Measurements from ENCODE around the gene BACH1. TPM values are rescaled to one million over a fixed set of nuclear protein-coding genes. Genes with fewer than 3 reads are reported as not detected.

The BACH1 gene
- total RNA-seq, 1 donor from 2014 or later, result 126 TPM

GRCh38 chr21:29371464-29371863 lies 72.7 kb downstream of the BACH1 start:
- Histone ChIP-seq H3K27ac (ENCODE audit: low read depth, low read length) (no peak overlapping the region), H3K4me1 (ENCODE audit: control insufficient read depth in 3 of 3, insufficient read depth in 3 of 3, low read length in 3 of 3) (peaks cover 0 to 4% (median 0%) of the 10 kb centered on the region in 3 donors), H3K27me3 (ENCODE audit: control insufficient read depth in 3 of 3, insufficient read depth in 3 of 3, low read length in 3 of 3) (no peaks in the 10 kb centered on the region), H3K9ac (ENCODE audit: low read depth in 1 of 3, low read length in 3 of 3) (no peak overlapping the region), H3K4me3 (ENCODE audit: low read length in 3 of 3) (no peak overlapping the region), H3K36me3 (ENCODE audit: control insufficient read depth in 3 of 3, insufficient read depth in 3 of 3, low read length in 3 of 3) (peaks cover 0 to 12% (median 0%) of the 10 kb centered on the region in 3 donors), H3K9me3 (ENCODE audit: control insufficient read depth in 3 of 3, low read length in 3 of 3) (peaks cover 0 to 2% (median 0%) of the 10 kb centered on the region in 3 donors)

DNA sequence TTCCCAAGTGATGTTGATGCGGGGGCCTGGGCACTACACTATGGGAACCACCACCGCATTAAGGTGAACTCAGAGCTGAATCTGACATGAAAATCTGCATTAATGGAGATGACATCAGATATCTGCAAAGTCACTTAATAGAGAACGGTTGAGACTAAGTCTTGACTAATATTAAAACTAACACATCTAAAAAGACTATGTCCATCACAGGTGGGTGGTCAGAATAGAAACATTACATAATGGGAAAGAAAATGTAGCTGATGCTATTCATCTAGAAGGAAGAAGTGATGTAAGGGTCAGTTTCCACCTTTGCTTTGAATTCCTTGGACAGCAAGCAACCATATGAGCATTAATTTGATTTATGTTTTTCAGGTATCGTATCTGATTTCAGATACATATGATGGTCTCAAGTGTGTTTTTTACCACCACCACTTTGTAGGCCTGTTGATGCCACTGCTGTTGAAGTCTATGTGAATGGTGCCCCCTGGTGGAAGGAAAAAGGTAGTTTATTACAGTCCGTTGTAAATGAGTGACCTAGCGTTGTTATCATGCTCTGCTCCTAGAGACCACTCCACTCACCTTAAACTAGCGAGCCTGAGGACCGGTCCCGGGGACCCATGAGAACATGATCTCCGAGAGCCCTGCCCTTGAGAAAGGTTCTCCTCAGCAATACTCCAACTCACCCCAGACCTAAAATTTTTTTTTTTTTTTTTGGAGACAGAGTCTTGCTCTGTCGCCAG lies 73.5 kb downstream of the BACH1 start:
- no peak overlapping the region for H3K4me3 ChIP-seq (ENCODE audit: low read length in 3 of 3)
- no peak overlapping the region for H3K27ac ChIP-seq (ENCODE audit: low read depth, low read length)
- H3K9me3 ChIP-seq (ENCODE audit: control insufficient read depth in 3 of 3, low read length in 3 of 3), result no peaks in the 10 kb centered on the region
- H3K36me3 ChIP-seq (ENCODE audit: control insufficient read depth in 3 of 3, insufficient read depth in 3 of 3, low read length in 3 of 3), result peaks cover 0 to 12% (median 0%) of the 10 kb centered on the region in 3 donors
- H3K27me3 ChIP-seq (ENCODE audit: control insufficient read depth in 3 of 3, insufficient read depth in 3 of 3, low read length in 3 of 3), result no peaks in the 10 kb centered on the region
- peaks cover 0 to 4% (median 0%) of the 10 kb centered on the region in 3 donors for H3K4me1 ChIP-seq (ENCODE audit: control insufficient read depth in 3 of 3, insufficient read depth in 3 of 3, low read length in 3 of 3)
- no peak overlapping the region for H3K9ac ChIP-seq (ENCODE audit: low read depth in 1 of 3, low read length in 3 of 3)

DNA sequence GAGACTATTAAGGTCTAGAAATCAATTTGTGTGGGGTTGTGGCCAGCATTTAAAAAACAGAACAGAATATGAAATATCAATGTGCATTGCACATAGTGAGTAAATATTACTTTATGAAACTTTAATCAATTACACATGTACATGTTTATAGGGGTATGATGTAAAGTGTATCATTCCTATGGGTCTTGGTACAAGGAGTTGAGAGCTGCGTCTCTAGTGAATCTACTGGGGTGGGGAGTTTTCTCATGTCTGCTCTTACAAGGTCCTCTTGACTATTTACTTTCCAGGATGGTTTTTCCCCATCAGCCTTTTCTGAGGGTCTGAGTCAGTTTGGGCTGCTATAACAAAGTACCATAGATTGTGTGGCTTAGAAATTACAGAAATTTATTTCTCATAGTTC lies 75.8 kb downstream of the BACH1 start:
- Histone ChIP-seq H3K9ac (ENCODE audit: low read depth in 1 of 3, low read length in 3 of 3) (no peak overlapping the region), H3K27me3 (ENCODE audit: control insufficient read depth in 3 of 3, insufficient read depth in 3 of 3, low read length in 3 of 3) (no peaks in the 10 kb centered on the region), H3K9me3 (ENCODE audit: control insufficient read depth in 3 of 3, low read length in 3 of 3) (no peaks in the 10 kb centered on the region), H3K4me1 (ENCODE audit: control insufficient read depth in 3 of 3, insufficient read depth in 3 of 3, low read length in 3 of 3) (peaks cover 0 to 4% (median 0%) of the 10 kb centered on the region in 3 donors), H3K36me3 (ENCODE audit: control insufficient read depth in 3 of 3, insufficient read depth in 3 of 3, low read length in 3 of 3) (peaks cover 0 to 9% (median 0%) of the 10 kb centered on the region in 3 donors), H3K4me3 (ENCODE audit: low read length in 3 of 3) (no peak overlapping the region), H3K27ac (ENCODE audit: low read depth, low read length) (no peak overlapping the region)

- H3K9ac ChIP-seq (ENCODE audit: low read depth in 1 of 3, low read length in 3 of 3), result no peak overlapping the region
- H3K4me3 ChIP-seq (ENCODE audit: low read length in 3 of 3), result no peak overlapping the region
- no peak overlapping the region for H3K27ac ChIP-seq (ENCODE audit: low read depth, low read length)
- no peaks in the 10 kb centered on the region for H3K9me3 ChIP-seq (ENCODE audit: control insufficient read depth in 3 of 3, low read length in 3 of 3)
- H3K36me3 ChIP-seq (ENCODE audit: control insufficient read depth in 3 of 3, insufficient read depth in 3 of 3, low read length in 3 of 3), result peaks cover 0 to 4% (median 0%) of the 10 kb centered on the region in 3 donors
- H3K27me3 ChIP-seq (ENCODE audit: control insufficient read depth in 3 of 3, insufficient read depth in 3 of 3, low read length in 3 of 3), result no peaks in the 10 kb centered on the region
- peaks cover 0 to 5% (median 0%) of the 10 kb centered on the region in 3 donors for H3K4me1 ChIP-seq (ENCODE audit: control insufficient read depth in 3 of 3, insufficient read depth in 3 of 3, low read length in 3 of 3)
Observed at GRCh38 chr21:29376556-29376955, 77.8 kb downstream of the BACH1 start.

DNA sequence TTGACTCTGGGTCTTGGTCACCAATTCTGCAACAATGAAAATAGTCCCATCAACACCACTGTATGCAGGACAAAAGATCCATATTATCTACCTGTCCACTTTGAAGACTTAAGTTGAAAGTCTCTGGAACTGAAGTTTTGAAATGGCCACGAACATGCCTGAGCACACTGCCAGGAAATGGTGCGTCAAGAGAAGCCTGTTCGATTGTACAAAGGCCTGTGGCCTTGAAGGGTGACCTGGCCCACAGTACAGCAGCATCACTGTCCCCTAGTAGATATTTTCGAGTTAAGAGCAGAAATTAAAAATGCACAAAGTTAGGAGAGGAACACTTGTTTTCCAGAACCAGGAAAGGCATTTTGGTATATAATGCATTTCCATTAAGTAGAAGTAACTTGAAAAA lies 78.5 kb downstream of the BACH1 start:
- Histone ChIP-seq H3K36me3 (ENCODE audit: control insufficient read depth in 3 of 3, insufficient read depth in 3 of 3, low read length in 3 of 3) (peaks cover 0 to 4% (median 0%) of the 10 kb centered on the region in 3 donors), H3K4me1 (ENCODE audit: control insufficient read depth in 3 of 3, insufficient read depth in 3 of 3, low read length in 3 of 3) (peaks cover 0 to 7% (median 6%) of the 10 kb centered on the region in 3 donors), H3K27me3 (ENCODE audit: control insufficient read depth in 3 of 3, insufficient read depth in 3 of 3, low read length in 3 of 3) (no peaks in the 10 kb centered on the region), H3K9me3 (ENCODE audit: control insufficient read depth in 3 of 3, low read length in 3 of 3) (no peaks in the 10 kb centered on the region), H3K27ac (ENCODE audit: low read depth, low read length) (no peak overlapping the region), H3K4me3 (ENCODE audit: low read length in 3 of 3) (no peak overlapping the region), H3K9ac (ENCODE audit: low read depth in 1 of 3, low read length in 3 of 3) (no peak overlapping the region)

- Histone ChIP-seq H3K27ac (ENCODE audit: low read depth, low read length) (no peak overlapping the region), H3K9me3 (ENCODE audit: control insufficient read depth in 3 of 3, low read length in 3 of 3) (no peaks in the 10 kb centered on the region), H3K9ac (ENCODE audit: low read depth in 1 of 3, low read length in 3 of 3) (no peak overlapping the region), H3K4me1 (ENCODE audit: control insufficient read depth in 3 of 3, insufficient read depth in 3 of 3, low read length in 3 of 3) (peaks cover 0 to 12% (median 8%) of the 10 kb centered on the region in 3 donors), H3K36me3 (ENCODE audit: control insufficient read depth in 3 of 3, insufficient read depth in 3 of 3, low read length in 3 of 3) (no peaks in the 10 kb centered on the region), H3K27me3 (ENCODE audit: control insufficient read depth in 3 of 3, insufficient read depth in 3 of 3, low read length in 3 of 3) (no peaks in the 10 kb centered on the region), H3K4me3 (ENCODE audit: low read length in 3 of 3) (no peak overlapping the region)
Observed at GRCh38 chr21:29378832-29379231, 80.1 kb downstream of the BACH1 start.

GRCh38 chr21:29379517-29380054 lies 80.9 kb downstream of the BACH1 start:
- H3K36me3 ChIP-seq (ENCODE audit: control insufficient read depth in 3 of 3, insufficient read depth in 3 of 3, low read length in 3 of 3), result no peaks in the 10 kb centered on the region
- H3K4me1 ChIP-seq (ENCODE audit: control insufficient read depth in 3 of 3, insufficient read depth in 3 of 3, low read length in 3 of 3), result peaks cover 0 to 12% (median 8%) of the 10 kb centered on the region in 3 donors

GRCh38 chr21:29382030-29382654 lies 83.4 kb downstream of the BACH1 start:
- Histone ChIP-seq H3K4me3 (ENCODE audit: low read length in 3 of 3) (no peak overlapping the region), H3K9ac (ENCODE audit: low read depth in 1 of 3, low read length in 3 of 3) (no peak overlapping the region), H3K36me3 (ENCODE audit: control insufficient read depth in 3 of 3, insufficient read depth in 3 of 3, low read length in 3 of 3) (no peaks in the 10 kb centered on the region), H3K4me1 (ENCODE audit: control insufficient read depth in 3 of 3, insufficient read depth in 3 of 3, low read length in 3 of 3) (peaks cover 0 to 12% (median 8%) of the 10 kb centered on the region in 3 donors), H3K27ac (ENCODE audit: low read depth, low read length) (no peak overlapping the region), H3K9me3 (ENCODE audit: control insufficient read depth in 3 of 3, low read length in 3 of 3) (no peaks in the 10 kb centered on the region), H3K27me3 (ENCODE audit: control insufficient read depth in 3 of 3, insufficient read depth in 3 of 3, low read length in 3 of 3) (no peaks in the 10 kb centered on the region)

More at GRCh38 chr21:29379517-29380054, 80.9 kb downstream of the BACH1 start:
- Histone ChIP-seq H3K9ac (ENCODE audit: low read depth in 1 of 3, low read length in 3 of 3) (no peak overlapping the region), H3K27ac (ENCODE audit: low read depth, low read length) (no peak overlapping the region), H3K27me3 (ENCODE audit: control insufficient read depth in 3 of 3, insufficient read depth in 3 of 3, low read length in 3 of 3) (no peaks in the 10 kb centered on the region), H3K9me3 (ENCODE audit: control insufficient read depth in 3 of 3, low read length in 3 of 3) (no peaks in the 10 kb centered on the region), H3K4me3 (ENCODE audit: low read length in 3 of 3) (no peak overlapping the region)

GRCh38 chr21:29384683-29385359 lies 86.1 kb downstream of the BACH1 start:
- Histone ChIP-seq H3K27ac (ENCODE audit: low read depth, low read length) (no peak overlapping the region), H3K9ac (ENCODE audit: low read depth in 1 of 3, low read length in 3 of 3) (no peak overlapping the region), H3K36me3 (ENCODE audit: control insufficient read depth in 3 of 3, insufficient read depth in 3 of 3, low read length in 3 of 3) (no peaks in the 10 kb centered on the region), H3K4me3 (ENCODE audit: low read length in 3 of 3) (no peak overlapping the region), H3K27me3 (ENCODE audit: control insufficient read depth in 3 of 3, insufficient read depth in 3 of 3, low read length in 3 of 3) (no peaks in the 10 kb centered on the region), H3K9me3 (ENCODE audit: control insufficient read depth in 3 of 3, low read length in 3 of 3) (no peaks in the 10 kb centered on the region), H3K4me1 (ENCODE audit: control insufficient read depth in 3 of 3, insufficient read depth in 3 of 3, low read length in 3 of 3) (peaks cover 0 to 12% (median 8%) of the 10 kb centered on the region in 3 donors)
